Measurements from ENCODE around the gene DTX3. TPM values are rescaled to one million over a fixed set of nuclear protein-coding genes. Genes with fewer than 3 reads are reported as not detected.

DTX3 gene
- total RNA-seq, 1 experiment from 2014 or later = 57.0 TPM

DNA sequence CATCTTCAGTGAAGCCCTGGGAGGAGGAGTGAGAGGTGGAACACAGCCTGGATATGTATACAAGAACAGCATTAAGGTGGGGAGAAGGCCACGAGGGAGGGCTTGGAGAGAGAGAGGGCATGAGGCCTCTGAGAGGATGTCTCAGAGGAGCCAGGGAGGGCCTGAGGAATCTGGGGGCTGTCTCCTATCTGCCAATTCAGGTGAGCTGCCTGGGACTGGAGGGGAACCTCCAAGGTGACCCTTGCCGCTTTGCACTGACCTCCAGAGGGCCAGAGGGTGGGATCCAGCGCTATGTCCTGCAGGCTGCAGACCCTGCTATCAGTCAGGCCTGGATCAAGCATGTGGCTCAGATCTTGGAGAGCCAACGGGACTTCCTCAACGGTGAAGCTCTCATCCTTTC lies 11.0 kb downstream of the DTX3 start (continued):
- TF ChIP-seq ZNF512 (CRISPR knock-in tag; IDR thresholded peaks at IDR 0.05; ENCODE audit: borderline replicate concordance) = no peak

GRCh38 chr12:57616383-57617101 lies 11.9 kb downstream of the DTX3 start:
- no peak overlapping the region for H3K27ac Mint-ChIP-seq
- H3K9me3 Mint-ChIP-seq = no peaks in the 10 kb centered on the region
- peaks cover 97% of the 10 kb centered on the region for H3K27me3 Mint-ChIP-seq (ENCODE audit: low read depth)
- peaks cover 38% of the 10 kb centered on the region for H3K4me1 Mint-ChIP-seq
- ATAC-seq = no peak
- H3K4me3 Mint-ChIP-seq = no peak overlapping the region
- ChIA-PET POLR2A (no interaction called here), CTCF (interaction anchor here (1.1 to 5.1 kb wide), 2 partner anchors 33 to 379 kb away, joined by 3 to 38 read pairs; no protein-coding TSS in a partner anchor)
- no peak for DNase-seq (ENCODE audit: low spot score)
- H3K36me3 Mint-ChIP-seq = peaks cover 5% of the 10 kb centered on the region
- TF ChIP-seq SMAD4 (CRISPR knock-in tag; IDR thresholded peaks at IDR 0.05) (no peak), NR3C1 (CRISPR knock-in tag; conservative IDR thresholded peaks at IDR 0.05; ENCODE audit: low read depth) (no peak), IRF2 (CRISPR knock-in tag; IDR thresholded peaks at IDR 0.05; ENCODE audit: borderline replicate concordance, low read depth) (no peak), EMX1 (CRISPR knock-in tag; IDR thresholded peaks at IDR 0.05) (no peak), ZNF416 (CRISPR knock-in tag; IDR thresholded peaks at IDR 0.05) (no peak), ZNF512 (CRISPR knock-in tag; IDR thresholded peaks at IDR 0.05; ENCODE audit: borderline replicate concordance) (no peak), STAT6 (CRISPR knock-in tag; conservative IDR thresholded peaks at IDR 0.05; ENCODE audit: low read depth) (no peak), JAZF1 (CRISPR knock-in tag; IDR thresholded peaks at IDR 0.05) (no peak), ESRRA (CRISPR knock-in tag; IDR thresholded peaks at IDR 0.05; ENCODE audit: borderline replicate concordance) (no peak), NR1H2 (CRISPR knock-in tag; IDR thresholded peaks at IDR 0.05) (no peak), ELF4 (CRISPR knock-in tag; IDR thresholded peaks at IDR 0.05; ENCODE audit: low read depth) (no peak), SOX15 (CRISPR knock-in tag; IDR thresholded peaks at IDR 0.05) (no peak)
- TF ChIP-seq, protein P1, sequence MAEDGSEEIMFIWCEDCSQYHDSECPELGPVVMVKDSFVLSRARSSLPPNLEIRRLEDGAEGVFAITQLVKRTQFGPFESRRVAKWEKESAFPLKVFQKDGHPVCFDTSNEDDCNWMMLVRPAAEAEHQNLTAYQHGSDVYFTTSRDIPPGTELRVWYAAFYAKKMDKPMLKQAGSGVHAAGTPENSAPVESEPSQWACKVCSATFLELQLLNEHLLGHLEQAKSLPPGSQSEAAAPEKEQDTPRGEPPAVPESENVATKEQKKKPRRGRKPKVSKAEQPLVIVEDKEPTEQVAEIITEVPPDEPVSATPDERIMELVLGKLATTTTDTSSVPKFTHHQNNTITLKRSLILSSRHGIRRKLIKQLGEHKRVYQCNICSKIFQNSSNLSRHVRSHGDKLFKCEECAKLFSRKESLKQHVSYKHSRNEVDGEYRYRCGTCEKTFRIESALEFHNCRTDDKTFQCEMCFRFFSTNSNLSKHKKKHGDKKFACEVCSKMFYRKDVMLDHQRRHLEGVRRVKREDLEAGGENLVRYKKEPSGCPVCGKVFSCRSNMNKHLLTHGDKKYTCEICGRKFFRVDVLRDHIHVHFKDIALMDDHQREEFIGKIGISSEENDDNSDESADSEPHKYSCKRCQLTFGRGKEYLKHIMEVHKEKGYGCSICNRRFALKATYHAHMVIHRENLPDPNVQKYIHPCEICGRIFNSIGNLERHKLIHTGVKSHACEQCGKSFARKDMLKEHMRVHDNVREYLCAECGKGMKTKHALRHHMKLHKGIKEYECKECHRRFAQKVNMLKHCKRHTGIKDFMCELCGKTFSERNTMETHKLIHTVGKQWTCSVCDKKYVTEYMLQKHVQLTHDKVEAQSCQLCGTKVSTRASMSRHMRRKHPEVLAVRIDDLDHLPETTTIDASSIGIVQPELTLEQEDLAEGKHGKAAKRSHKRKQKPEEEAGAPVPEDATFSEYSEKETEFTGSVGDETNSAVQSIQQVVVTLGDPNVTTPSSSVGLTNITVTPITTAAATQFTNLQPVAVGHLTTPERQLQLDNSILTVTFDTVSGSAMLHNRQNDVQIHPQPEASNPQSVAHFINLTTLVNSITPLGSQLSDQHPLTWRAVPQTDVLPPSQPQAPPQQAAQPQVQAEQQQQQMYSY (CRISPR knock-in tag; IDR thresholded peaks at IDR 0.05) = no peak
- TF ChIP-seq, protein P2, sequence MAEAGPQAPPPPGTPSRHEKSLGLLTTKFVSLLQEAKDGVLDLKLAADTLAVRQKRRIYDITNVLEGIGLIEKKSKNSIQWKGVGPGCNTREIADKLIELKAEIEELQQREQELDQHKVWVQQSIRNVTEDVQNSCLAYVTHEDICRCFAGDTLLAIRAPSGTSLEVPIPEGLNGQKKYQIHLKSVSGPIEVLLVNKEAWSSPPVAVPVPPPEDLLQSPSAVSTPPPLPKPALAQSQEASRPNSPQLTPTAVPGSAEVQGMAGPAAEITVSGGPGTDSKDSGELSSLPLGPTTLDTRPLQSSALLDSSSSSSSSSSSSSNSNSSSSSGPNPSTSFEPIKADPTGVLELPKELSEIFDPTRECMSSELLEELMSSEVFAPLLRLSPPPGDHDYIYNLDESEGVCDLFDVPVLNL (CRISPR knock-in tag; IDR thresholded peaks at IDR 0.05; ENCODE audit: borderline replicate concordance, low read depth) = no peak
- TF ChIP-seq, protein P3, sequence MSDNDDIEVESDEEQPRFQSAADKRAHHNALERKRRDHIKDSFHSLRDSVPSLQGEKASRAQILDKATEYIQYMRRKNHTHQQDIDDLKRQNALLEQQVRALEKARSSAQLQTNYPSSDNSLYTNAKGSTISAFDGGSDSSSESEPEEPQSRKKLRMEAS (CRISPR knock-in tag; IDR thresholded peaks at IDR 0.05) = no peak
- TF ChIP-seq, protein P4, sequence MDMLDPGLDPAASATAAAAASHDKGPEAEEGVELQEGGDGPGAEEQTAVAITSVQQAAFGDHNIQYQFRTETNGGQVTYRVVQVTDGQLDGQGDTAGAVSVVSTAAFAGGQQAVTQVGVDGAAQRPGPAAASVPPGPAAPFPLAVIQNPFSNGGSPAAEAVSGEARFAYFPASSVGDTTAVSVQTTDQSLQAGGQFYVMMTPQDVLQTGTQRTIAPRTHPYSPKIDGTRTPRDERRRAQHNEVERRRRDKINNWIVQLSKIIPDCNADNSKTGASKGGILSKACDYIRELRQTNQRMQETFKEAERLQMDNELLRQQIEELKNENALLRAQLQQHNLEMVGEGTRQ (CRISPR knock-in tag; IDR thresholded peaks at IDR 0.05) = no peak
- TF ChIP-seq, protein P5, sequence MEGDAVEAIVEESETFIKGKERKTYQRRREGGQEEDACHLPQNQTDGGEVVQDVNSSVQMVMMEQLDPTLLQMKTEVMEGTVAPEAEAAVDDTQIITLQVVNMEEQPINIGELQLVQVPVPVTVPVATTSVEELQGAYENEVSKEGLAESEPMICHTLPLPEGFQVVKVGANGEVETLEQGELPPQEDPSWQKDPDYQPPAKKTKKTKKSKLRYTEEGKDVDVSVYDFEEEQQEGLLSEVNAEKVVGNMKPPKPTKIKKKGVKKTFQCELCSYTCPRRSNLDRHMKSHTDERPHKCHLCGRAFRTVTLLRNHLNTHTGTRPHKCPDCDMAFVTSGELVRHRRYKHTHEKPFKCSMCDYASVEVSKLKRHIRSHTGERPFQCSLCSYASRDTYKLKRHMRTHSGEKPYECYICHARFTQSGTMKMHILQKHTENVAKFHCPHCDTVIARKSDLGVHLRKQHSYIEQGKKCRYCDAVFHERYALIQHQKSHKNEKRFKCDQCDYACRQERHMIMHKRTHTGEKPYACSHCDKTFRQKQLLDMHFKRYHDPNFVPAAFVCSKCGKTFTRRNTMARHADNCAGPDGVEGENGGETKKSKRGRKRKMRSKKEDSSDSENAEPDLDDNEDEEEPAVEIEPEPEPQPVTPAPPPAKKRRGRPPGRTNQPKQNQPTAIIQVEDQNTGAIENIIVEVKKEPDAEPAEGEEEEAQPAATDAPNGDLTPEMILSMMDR (IDR thresholded peaks at IDR 0.05) = no peak
- TF ChIP-seq, protein P6, sequence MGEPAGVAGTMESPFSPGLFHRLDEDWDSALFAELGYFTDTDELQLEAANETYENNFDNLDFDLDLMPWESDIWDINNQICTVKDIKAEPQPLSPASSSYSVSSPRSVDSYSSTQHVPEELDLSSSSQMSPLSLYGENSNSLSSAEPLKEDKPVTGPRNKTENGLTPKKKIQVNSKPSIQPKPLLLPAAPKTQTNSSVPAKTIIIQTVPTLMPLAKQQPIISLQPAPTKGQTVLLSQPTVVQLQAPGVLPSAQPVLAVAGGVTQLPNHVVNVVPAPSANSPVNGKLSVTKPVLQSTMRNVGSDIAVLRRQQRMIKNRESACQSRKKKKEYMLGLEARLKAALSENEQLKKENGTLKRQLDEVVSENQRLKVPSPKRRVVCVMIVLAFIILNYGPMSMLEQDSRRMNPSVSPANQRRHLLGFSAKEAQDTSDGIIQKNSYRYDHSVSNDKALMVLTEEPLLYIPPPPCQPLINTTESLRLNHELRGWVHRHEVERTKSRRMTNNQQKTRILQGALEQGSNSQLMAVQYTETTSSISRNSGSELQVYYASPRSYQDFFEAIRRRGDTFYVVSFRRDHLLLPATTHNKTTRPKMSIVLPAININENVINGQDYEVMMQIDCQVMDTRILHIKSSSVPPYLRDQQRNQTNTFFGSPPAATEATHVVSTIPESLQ (CRISPR knock-in tag; IDR thresholded peaks at IDR 0.05) = no peak
